NCI-H510A treated with DMSO at 0.1 percent for 48 hours (cell line): ENCODE data around the gene USP48.
A peak's percentile ranks its signal among the peaks of the same experiment; 100 is the strongest.
"Not testable (repeated sequence)": the region's sequence is repeated elsewhere in the genome, so short reads cannot be mapped to it uniquely, and the experiment has no call there.

Source experiments
- DNase-seq: peaks from one replicate; lab custom pipeline; 2025; lab: John Stamatoyannopoulos, UW

USP48 gene

GRCh38 chr1:21774835-21775549 is 8.0 kb downstream of the USP48 start:
- no peak for DNase-seq

- DNase-seq: no peak
Measured at GRCh38 chr1:21773585-21773984, 9.4 kb downstream of the USP48 start.

- DNase-seq: not testable (repeated sequence)
Measured at GRCh38 chr1:21771672-21772071, 11.3 kb downstream of the USP48 start.

- not testable (repeated sequence) for DNase-seq
Measured at GRCh38 chr1:21770602-21771001, 12.3 kb downstream of the USP48 start.

- no peak for DNase-seq
Measured at GRCh38 chr1:21770201-21770600, 12.7 kb downstream of the USP48 start.

- not testable (repeated sequence) for DNase-seq
Measured at GRCh38 chr1:21767106-21767505, 15.8 kb downstream of the USP48 start.

GRCh38 chr1:21766210-21766609 is 16.7 kb downstream of the USP48 start:
- DNase-seq: no peak

GRCh38 chr1:21764615-21765423 is 18.1 kb downstream of the USP48 start:
- DNase-seq: peak; percentile 10

- no peak for DNase-seq
Measured at GRCh38 chr1:21763694-21764419, 19.1 kb downstream of the USP48 start.

- no peak for DNase-seq
Measured at GRCh38 chr1:21763236-21763635, 19.7 kb downstream of the USP48 start.

GRCh38 chr1:21762022-21762404 is 20.9 kb downstream of the USP48 start:
- no peak for DNase-seq

- DNase-seq: no peak
Measured at GRCh38 chr1:21761052-21761451, 21.9 kb downstream of the USP48 start.

- no peak for DNase-seq
Measured at GRCh38 chr1:21759818-21760217, 23.1 kb downstream of the USP48 start.

- no peak for DNase-seq
Measured at GRCh38 chr1:21759182-21759581, 23.8 kb downstream of the USP48 start.

- DNase-seq: no peak
Measured at GRCh38 chr1:21758614-21759013, 24.3 kb downstream of the USP48 start.

GRCh38 chr1:21756393-21757089 is 26.4 kb downstream of the USP48 start:
- no peak for DNase-seq

- no peak for DNase-seq
Measured at GRCh38 chr1:21755067-21755466, 27.9 kb downstream of the USP48 start.

GRCh38 chr1:21754583-21754982 is 28.4 kb downstream of the USP48 start:
- DNase-seq: no peak

- no peak for DNase-seq
Measured at GRCh38 chr1:21752186-21752585, 30.8 kb downstream of the USP48 start.

- DNase-seq: no peak
Measured at GRCh38 chr1:21751281-21751680, 31.7 kb downstream of the USP48 start.

- DNase-seq: no peak
Measured at GRCh38 chr1:21750841-21751240, 32.1 kb downstream of the USP48 start.

GRCh38 chr1:21749859-21750468 is 33.0 kb downstream of the USP48 start:
- no peak for DNase-seq
